B cell (primary cell): ENCODE results near the gene MAD1L1.

Experiments
- EZH2 ChIP-seq: IDR thresholded peaks from 2 replicates; pipeline ENCODE4 v1.6.1; 2012; ENCODE audit warnings: borderline replicate concordance, low read depth, mild to moderate bottlenecking, moderate library complexity, low read length; ENCODE audit not compliant: insufficient read depth, poor library complexity, severe bottlenecking
- TF ChIP-seq, protein P1 (sequence below): fragments of 200-600 bp; IDR thresholded peaks from one replicate; pipeline ENCODE4 v1.8.0; 2022; ENCODE audit warnings: antibody characterized with exemption, mild to moderate bottlenecking

DNA sequence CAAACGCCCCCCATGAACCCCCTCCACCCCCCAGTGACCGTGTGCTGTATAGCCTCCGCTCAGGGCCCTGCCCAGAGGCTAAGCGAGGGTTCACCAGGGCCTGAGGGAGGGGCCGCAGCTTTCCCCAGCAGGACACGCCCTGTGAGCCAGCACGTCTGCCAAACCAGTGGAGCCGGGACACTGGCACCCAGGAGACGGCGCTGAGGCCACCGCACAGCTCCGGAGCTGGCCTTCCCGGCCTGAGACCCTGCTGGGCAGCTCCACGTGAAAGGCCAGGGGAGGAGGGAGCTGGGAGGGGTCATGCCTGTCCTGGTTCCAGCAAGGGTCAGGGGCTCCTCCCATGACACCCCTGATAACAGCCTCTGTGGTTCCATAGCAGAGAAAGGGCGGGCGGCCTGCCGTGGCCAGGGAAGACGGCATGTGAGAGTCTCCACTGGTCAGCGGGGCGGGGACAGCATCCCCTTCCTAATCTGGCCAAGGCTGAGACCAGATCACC, 284.4 kb downstream of the MAD1L1 start:
- TF ChIP-seq, protein P1, sequence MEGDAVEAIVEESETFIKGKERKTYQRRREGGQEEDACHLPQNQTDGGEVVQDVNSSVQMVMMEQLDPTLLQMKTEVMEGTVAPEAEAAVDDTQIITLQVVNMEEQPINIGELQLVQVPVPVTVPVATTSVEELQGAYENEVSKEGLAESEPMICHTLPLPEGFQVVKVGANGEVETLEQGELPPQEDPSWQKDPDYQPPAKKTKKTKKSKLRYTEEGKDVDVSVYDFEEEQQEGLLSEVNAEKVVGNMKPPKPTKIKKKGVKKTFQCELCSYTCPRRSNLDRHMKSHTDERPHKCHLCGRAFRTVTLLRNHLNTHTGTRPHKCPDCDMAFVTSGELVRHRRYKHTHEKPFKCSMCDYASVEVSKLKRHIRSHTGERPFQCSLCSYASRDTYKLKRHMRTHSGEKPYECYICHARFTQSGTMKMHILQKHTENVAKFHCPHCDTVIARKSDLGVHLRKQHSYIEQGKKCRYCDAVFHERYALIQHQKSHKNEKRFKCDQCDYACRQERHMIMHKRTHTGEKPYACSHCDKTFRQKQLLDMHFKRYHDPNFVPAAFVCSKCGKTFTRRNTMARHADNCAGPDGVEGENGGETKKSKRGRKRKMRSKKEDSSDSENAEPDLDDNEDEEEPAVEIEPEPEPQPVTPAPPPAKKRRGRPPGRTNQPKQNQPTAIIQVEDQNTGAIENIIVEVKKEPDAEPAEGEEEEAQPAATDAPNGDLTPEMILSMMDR = no peak
- TF ChIP-seq EZH2 = no peak
